Esophagus muscularis mucosa (tissue), 4 donors: ENCODE data around the gene SLC22A3.

ENCODE experiments used
- EP300 ChIP-seq: sonication (generic); formaldehyde crosslinking; IDR thresholded peaks from one replicate; pipeline ENCODE4 v1.6.1; 2017; ENCODE audit warnings: antibody characterized with exemption
- POLR2A ChIP-seq: fragments of 450-650 bp; IDR thresholded peaks from one replicate; pipeline ENCODE4 v1.6.1; 2017; ENCODE audit warnings: antibody characterized with exemption, moderate library complexity, mild to moderate bottlenecking, low read depth
- POLR2AphosphoS5 ChIP-seq, 2 donors: sonication (generic); formaldehyde crosslinking; IDR thresholded peaks; one replicate each; pipeline ENCODE4 v1.6.1; 2017; ENCODE audit warnings: antibody characterized with exemption in 2 of 2
- TF ChIP-seq, protein P1 (sequence below), 3 experiments: fragments of 200-600 bp in 2 of 3; fragments of 450-650 bp in 1 of 3; sonication (generic) in 2 of 3; IDR thresholded peaks; one replicate each; pipeline ENCODE4 v1.5.1; 2017 to 2019; ENCODE audit warnings: antibody characterized with exemption in 3 of 3, mild to moderate bottlenecking in 2 of 3, moderate library complexity in 1 of 3

GRCh38 chr6:160437154-160437553 is 89.0 kb downstream of the SLC22A3 start:
- TF ChIP-seq EP300 (no peak), POLR2AphosphoS5 (IDR thresholded peaks at IDR 0.05) (no peak), POLR2A (no peak)
- TF ChIP-seq, protein P1, sequence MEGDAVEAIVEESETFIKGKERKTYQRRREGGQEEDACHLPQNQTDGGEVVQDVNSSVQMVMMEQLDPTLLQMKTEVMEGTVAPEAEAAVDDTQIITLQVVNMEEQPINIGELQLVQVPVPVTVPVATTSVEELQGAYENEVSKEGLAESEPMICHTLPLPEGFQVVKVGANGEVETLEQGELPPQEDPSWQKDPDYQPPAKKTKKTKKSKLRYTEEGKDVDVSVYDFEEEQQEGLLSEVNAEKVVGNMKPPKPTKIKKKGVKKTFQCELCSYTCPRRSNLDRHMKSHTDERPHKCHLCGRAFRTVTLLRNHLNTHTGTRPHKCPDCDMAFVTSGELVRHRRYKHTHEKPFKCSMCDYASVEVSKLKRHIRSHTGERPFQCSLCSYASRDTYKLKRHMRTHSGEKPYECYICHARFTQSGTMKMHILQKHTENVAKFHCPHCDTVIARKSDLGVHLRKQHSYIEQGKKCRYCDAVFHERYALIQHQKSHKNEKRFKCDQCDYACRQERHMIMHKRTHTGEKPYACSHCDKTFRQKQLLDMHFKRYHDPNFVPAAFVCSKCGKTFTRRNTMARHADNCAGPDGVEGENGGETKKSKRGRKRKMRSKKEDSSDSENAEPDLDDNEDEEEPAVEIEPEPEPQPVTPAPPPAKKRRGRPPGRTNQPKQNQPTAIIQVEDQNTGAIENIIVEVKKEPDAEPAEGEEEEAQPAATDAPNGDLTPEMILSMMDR (IDR thresholded peaks at IDR 0.05): no peak
